Erythroblast (primary cell): ENCODE measurements around the gene KRTAP12-1.

Source experiments
- GATA1 ChIP-seq: IDR thresholded peaks from 2 replicates; pipeline ENCODE4 v1.6.1; 2011; ENCODE audit warnings: low read depth, mild to moderate bottlenecking, control low read depth, low read length, moderate library complexity
- POLR2A ChIP-seq: IDR thresholded peaks from 2 replicates; pipeline ENCODE4 v1.6.1; 2011; ENCODE audit warnings: mild to moderate bottlenecking, low read length

DNA sequence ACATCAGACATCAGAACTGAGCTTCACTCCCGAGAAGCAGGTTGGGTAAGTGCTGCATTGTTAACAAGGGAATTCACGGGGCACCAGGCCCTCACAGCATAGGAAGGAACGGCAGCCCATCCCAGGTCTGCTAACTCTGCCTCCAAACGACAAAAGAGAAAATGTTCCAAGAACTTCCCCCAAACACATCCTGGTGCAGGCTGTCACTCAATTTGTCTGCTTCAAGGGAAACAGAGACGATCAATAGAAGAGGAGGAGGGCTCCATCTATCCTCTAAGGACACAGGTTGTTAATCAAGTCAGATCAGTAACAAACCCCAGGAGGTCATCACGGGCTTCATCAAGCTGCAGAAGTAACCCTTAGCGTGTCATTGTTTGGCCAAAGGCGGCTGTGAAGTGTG, 32.9 kb upstream of the KRTAP12-1 start:
- no peak for TF ChIP-seq POLR2A
- TF ChIP-seq GATA1, result no peak
